HEK293 (cell line): ENCODE data around the gene PTPN11.

Source experiments
- CTCF ChIA-PET: fragments of 350-600 bp; formaldehyde crosslinking; extraction: SDS; loops from one replicate; lab custom pipeline; 2021; ENCODE audit warnings: antibody characterized with exemption; lab: Yijun Ruan, JAX
- POLR2A ChIA-PET: fragments of 300-600 bp; formaldehyde crosslinking; extraction: SDS; loops from one replicate; lab custom pipeline; 2020; ENCODE audit warnings: antibody characterized with exemption, inconsistent platforms; lab: Yijun Ruan, JAX
- H3K27ac ChIP-seq: fragments of 200-500 bp; sonication (Bioruptor generic); 2 replicates; pipeline ENCODE4 v1.5.1; 2014; ENCODE audit warnings: low read depth, low read length, control low read depth, inconsistent platforms; ENCODE audit errors: extremely low read depth
- H3K36me3 ChIP-seq, 2 experiments: fragments of 200-500 bp in 1 of 2; sonication (Bioruptor generic) in 1 of 2; 1 replicate in 1 of 2; 2 replicates in 1 of 2; pipeline ENCODE4 v1.5.1; 2014 to 2017; ENCODE audit warnings: inconsistent platforms in 2 of 2, low read length in 2 of 2; ENCODE audit not compliant: control insufficient read depth in 2 of 2, insufficient read depth in 1 of 2
- H3K4me1 ChIP-seq: fragments of 200-500 bp; sonication (Bioruptor generic); 2 replicates; pipeline ENCODE4 v1.5.1; 2014; ENCODE audit warnings: mild to moderate bottlenecking, low read length, inconsistent platforms; ENCODE audit not compliant: control insufficient read depth, insufficient read depth
- H3K4me3 ChIP-seq: 2 replicates; pipeline ENCODE4 v1.5.1; 2011; ENCODE audit warnings: low read depth, mild to moderate bottlenecking, control low read depth, low read length, moderate library complexity
- H3K9me3 ChIP-seq: fragments of 200-500 bp; sonication (Bioruptor generic); 2 replicates; pipeline ENCODE4 v1.5.1; 2014; ENCODE audit warnings: low read depth, low read length, inconsistent platforms; ENCODE audit not compliant: control insufficient read depth, insufficient read depth
- EGR2 ChIP-seq: fragments of 450-650 bp; formaldehyde crosslinking; IDR thresholded peaks from 2 replicates; pipeline ENCODE4 v1.5.1; 2016; ENCODE audit warnings: low read depth, missing biosample characterization, missing genetic modification characterization
- ZFHX2 ChIP-seq: fragments of 450-650 bp; formaldehyde crosslinking; conservative IDR thresholded peaks from 2 replicates; pipeline ENCODE4 v1.5.1; 2016; ENCODE audit warnings: missing biosample characterization, missing genetic modification characterization
- ZNF121 ChIP-seq: fragments of 450-650 bp; formaldehyde crosslinking; IDR thresholded peaks from 2 replicates; pipeline ENCODE4 v1.5.1; 2016; ENCODE audit warnings: missing biosample characterization, missing genetic modification characterization
- ZNF211 ChIP-seq: fragments of 450-650 bp; formaldehyde crosslinking; IDR thresholded peaks from 2 replicates; pipeline ENCODE4 v1.5.1; 2016; ENCODE audit warnings: low read depth, missing biosample characterization, missing genetic modification characterization
- ZNF521 ChIP-seq: fragments of 450-650 bp; formaldehyde crosslinking; IDR thresholded peaks from 2 replicates; pipeline ENCODE4 v1.5.1; 2017; ENCODE audit warnings: missing biosample characterization, mild to moderate bottlenecking, missing genetic modification characterization
- ZNF596 ChIP-seq: fragments of 450-650 bp; IDR thresholded peaks from 2 replicates; pipeline ENCODE4 v1.5.0; 2018; ENCODE audit warnings: missing biosample characterization, mild to moderate bottlenecking, missing genetic modification characterization, moderate library complexity
- ZNF600 ChIP-seq: fragments of 450-650 bp; formaldehyde crosslinking; IDR thresholded peaks from 2 replicates; pipeline ENCODE4 v1.5.1; 2016; ENCODE audit warnings: missing biosample characterization, missing genetic modification characterization
- ZNF623 ChIP-seq: fragments of 450-650 bp; formaldehyde crosslinking; IDR thresholded peaks from 2 replicates; pipeline ENCODE4 v1.5.1; 2016; ENCODE audit warnings: missing biosample characterization, missing genetic modification characterization
- ZNF626 ChIP-seq: fragments of 450-650 bp; sonication (Bioruptor Pico); formaldehyde crosslinking; IDR thresholded peaks from 2 replicates; pipeline ENCODE4 v1.5.1; 2018; ENCODE audit warnings: missing biosample characterization, missing genetic modification characterization, inconsistent platforms
- ZNF654 ChIP-seq: fragments of 450-650 bp; formaldehyde crosslinking; IDR thresholded peaks from 2 replicates; pipeline ENCODE4 v1.5.1; 2016; ENCODE audit warnings: low read depth, missing biosample characterization, missing genetic modification characterization
- ZNF768 ChIP-seq: fragments of 450-650 bp; formaldehyde crosslinking; IDR thresholded peaks from 2 replicates; pipeline ENCODE4 v1.5.1; 2018; ENCODE audit warnings: missing biosample characterization, mild to moderate bottlenecking, missing genetic modification characterization
- TF ChIP-seq, protein P1 (sequence below): fragments of 450-650 bp; formaldehyde crosslinking; IDR thresholded peaks from 2 replicates; pipeline ENCODE4 v1.5.1; 2016; ENCODE audit warnings: missing biosample characterization, missing genetic modification characterization, low read depth
- TF ChIP-seq, protein P2 (sequence below): fragments of 450-650 bp; formaldehyde crosslinking; IDR thresholded peaks from 2 replicates; pipeline ENCODE4 v1.5.1; 2017; ENCODE audit warnings: missing biosample characterization, missing genetic modification characterization

PTPN11 gene

DNA sequence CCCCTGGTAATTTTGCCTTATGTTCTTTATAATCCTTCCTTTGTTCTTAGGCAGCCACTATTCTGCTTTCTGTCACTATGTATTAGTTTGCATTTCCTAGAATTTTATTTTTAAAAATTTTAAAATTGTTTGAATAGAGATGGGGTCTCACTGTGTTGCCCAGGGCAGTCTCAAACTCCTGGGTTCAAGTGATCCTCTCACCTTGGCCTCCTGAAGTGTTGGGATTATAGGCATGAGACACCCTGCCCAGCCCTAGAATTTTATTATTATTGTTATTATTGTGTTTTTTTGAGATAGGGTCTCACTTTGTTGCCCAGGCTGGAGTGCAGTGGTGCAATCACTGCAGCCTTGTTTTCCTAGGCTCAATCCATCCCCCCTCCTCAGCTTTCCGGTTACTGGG, 2.6 kb downstream of the PTPN11 start:
- no peak overlapping the region for H3K27ac ChIP-seq
- TF ChIP-seq, protein P1, sequence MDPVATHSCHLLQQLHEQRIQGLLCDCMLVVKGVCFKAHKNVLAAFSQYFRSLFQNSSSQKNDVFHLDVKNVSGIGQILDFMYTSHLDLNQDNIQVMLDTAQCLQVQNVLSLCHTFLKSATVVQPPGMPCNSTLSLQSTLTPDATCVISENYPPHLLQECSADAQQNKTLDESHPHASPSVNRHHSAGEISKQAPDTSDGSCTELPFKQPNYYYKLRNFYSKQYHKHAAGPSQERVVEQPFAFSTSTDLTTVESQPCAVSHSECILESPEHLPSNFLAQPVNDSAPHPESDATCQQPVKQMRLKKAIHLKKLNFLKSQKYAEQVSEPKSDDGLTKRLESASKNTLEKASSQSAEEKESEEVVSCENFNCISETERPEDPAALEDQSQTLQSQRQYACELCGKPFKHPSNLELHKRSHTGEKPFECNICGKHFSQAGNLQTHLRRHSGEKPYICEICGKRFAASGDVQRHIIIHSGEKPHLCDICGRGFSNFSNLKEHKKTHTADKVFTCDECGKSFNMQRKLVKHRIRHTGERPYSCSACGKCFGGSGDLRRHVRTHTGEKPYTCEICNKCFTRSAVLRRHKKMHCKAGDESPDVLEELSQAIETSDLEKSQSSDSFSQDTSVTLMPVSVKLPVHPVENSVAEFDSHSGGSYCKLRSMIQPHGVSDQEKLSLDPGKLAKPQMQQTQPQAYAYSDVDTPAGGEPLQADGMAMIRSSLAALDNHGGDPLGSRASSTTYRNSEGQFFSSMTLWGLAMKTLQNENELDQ (tag by site-specific recombination): no peak
- TF ChIP-seq ZNF626 (tag by site-specific recombination) (no peak), ZNF623 (no peak), ZNF121 (tag by site-specific recombination) (peak; percentile 96)
- TF ChIP-seq, all 188 proteins: peak for 1
- ChIA-PET CTCF (interaction anchor here (1.2 kb wide), 1 partner anchor 34 kb away, joined by 3 read pairs; no protein-coding TSS in a partner anchor), POLR2A (interaction anchor here (0.6 kb wide), 1 partner anchor 591 kb away, joined by 3 read pairs; no protein-coding TSS in a partner anchor)
- peaks cover 0 to 6% of the 10 kb centered on the region in 2 experiments; a peak in 2 of 3 replicates for H3K36me3 ChIP-seq
- H3K4me1 ChIP-seq: 0 out of 2 replicates have a peak, but pooled peaks cover 4% of the 10 kb centered on the region
- no peaks in the 10 kb centered on the region for H3K9me3 ChIP-seq
- H3K4me3 ChIP-seq: no peak overlapping the region

DNA sequence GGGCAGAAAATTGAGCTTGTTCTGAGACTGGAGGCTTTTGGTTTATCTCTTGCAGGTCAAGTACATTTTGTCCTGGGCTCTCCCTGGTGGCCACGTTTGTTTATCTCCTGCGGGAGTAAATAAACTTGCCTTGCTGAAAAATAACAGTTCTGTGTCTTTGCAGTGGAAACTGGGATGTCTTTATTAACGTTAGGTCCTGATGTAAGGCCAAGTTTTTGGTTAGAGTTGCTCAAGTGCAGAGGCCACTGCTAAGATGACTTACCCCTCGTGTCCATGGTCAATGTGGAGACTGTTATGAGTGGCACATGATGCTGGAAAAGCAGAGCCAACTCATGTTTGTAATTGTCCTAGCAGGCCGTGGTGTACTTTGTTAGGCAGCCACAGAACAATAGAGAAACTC, 3.8 kb downstream of the PTPN11 start:
- Histone ChIP-seq H3K4me3 (no peak overlapping the region), H3K9me3 (no peaks in the 10 kb centered on the region), H3K4me1 (0 out of 2 replicates have a peak, but pooled peaks cover 4% of the 10 kb centered on the region), H3K27ac (no peak overlapping the region), H3K36me3 (peaks cover under 1 to 6% of the 10 kb centered on the region in 2 experiments; a peak in 2 of 3 replicates)
- TF ChIP-seq, protein P2, sequence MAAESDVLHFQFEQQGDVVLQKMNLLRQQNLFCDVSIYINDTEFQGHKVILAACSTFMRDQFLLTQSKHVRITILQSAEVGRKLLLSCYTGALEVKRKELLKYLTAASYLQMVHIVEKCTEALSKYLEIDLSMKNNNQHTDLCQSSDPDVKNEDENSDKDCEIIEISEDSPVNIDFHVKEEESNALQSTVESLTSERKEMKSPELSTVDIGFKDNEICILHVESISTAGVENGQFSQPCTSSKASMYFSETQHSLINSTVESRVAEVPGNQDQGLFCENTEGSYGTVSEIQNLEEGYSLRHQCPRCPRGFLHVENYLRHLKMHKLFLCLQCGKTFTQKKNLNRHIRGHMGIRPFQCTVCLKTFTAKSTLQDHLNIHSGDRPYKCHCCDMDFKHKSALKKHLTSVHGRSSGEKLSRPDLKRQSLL (tag by site-specific recombination): no peak
- TF ChIP-seq ZNF654 (tag by site-specific recombination) (no peak), ZNF521 (no peak), ZNF600 (tag by site-specific recombination) (peak; percentile 18; the same call in 1 of the 2 replicates), ZNF768 (no peak), ZNF596 (tag by site-specific recombination) (no peak)
- ChIA-PET POLR2A (no interaction called here), CTCF (interaction anchor here (0.6 to 1.2 kb wide), 4 partner anchors 8 to 35 kb away, joined by 3 to 4 read pairs (median 4); no protein-coding TSS in a partner anchor)

DNA sequence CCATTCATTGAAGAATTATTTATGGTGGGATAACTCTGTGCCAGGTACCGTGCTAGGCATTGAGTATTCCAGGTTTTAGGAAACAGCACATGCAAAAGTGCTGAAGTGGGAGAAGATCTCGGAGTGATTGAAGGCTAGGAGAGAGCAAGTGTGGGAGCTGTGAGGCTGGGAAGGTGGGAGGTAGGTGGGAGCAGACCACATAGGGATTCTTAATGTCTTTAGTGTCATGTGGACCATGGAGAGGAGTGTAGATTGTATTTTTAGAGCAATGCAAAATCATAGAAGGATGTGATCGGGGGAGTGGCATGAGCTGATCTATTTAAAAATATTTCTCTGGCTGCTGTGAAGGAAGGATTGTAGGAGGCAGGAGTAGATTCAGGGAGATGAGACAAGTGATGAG, 5.4 kb downstream of the PTPN11 start:
- Histone ChIP-seq H3K9me3 (no peaks in the 10 kb centered on the region), H3K27ac (no peak overlapping the region), H3K36me3 (peaks cover 5 to 6% of the 10 kb centered on the region in 2 experiments; a peak in 2 of 3 replicates), H3K4me3 (no peak overlapping the region), H3K4me1 (0 out of 2 replicates have a peak, but pooled peaks cover 4% of the 10 kb centered on the region)
- CTCF ChIA-PET: interaction anchor here (0.7 kb wide), 1 partner anchor 94 kb away, joined by 5 read pairs; no protein-coding TSS in a partner anchor
- TF ChIP-seq EGR2 (tag by site-specific recombination) (peak; percentile 96), ZFHX2 (tag by site-specific recombination) (peak; percentile 89), ZNF626 (tag by site-specific recombination) (no peak), ZNF211 (no peak)
- TF ChIP-seq, all 188 proteins: peak for 2
- POLR2A ChIA-PET: interaction anchor here (0.7 kb wide), 1 partner anchor 957 kb away, joined by 3 read pairs; no protein-coding TSS in a partner anchor
